ENCODE results near the gene PPP1R9A. TPM values are rescaled to one million over a fixed set of nuclear protein-coding genes. Genes with fewer than 3 reads are reported as not detected.

Gene PPP1R9A
- total and polyA plus RNA-seq, 2 donors from 2014 or later: 2.6 to 25.7 TPM

- no peak for FAIRE-seq
- Histone ChIP-seq H3K36me3 (ENCODE audit: control insufficient read depth in 2 of 3, insufficient read depth in 3 of 3, low read length in 3 of 3) (no peaks in the 10 kb centered on the region), H3K9ac (ENCODE audit: low read length in 3 of 3) (no peak overlapping the region), H3K9me3 (ENCODE audit: control insufficient read depth in 2 of 3, insufficient read depth in 1 of 3, low read length in 3 of 3) (no peaks in the 10 kb centered on the region), H3K4me3 (ENCODE audit: low read length in 3 of 3) (no peak overlapping the region), H3K4me1 (ENCODE audit: control insufficient read depth in 2 of 3, insufficient read depth in 2 of 3, low read depth in 1 of 3, low read length in 3 of 3) (no peaks in the 10 kb centered on the region), H3K27me3 (ENCODE audit: control insufficient read depth, insufficient read depth, low read length) (no peaks in the 10 kb centered on the region), H3K27ac (ENCODE audit: low read depth in 2 of 2, low read length in 2 of 2) (no peak overlapping the region)
- no peak for DNase-seq
- TF ChIP-seq, protein P1, sequence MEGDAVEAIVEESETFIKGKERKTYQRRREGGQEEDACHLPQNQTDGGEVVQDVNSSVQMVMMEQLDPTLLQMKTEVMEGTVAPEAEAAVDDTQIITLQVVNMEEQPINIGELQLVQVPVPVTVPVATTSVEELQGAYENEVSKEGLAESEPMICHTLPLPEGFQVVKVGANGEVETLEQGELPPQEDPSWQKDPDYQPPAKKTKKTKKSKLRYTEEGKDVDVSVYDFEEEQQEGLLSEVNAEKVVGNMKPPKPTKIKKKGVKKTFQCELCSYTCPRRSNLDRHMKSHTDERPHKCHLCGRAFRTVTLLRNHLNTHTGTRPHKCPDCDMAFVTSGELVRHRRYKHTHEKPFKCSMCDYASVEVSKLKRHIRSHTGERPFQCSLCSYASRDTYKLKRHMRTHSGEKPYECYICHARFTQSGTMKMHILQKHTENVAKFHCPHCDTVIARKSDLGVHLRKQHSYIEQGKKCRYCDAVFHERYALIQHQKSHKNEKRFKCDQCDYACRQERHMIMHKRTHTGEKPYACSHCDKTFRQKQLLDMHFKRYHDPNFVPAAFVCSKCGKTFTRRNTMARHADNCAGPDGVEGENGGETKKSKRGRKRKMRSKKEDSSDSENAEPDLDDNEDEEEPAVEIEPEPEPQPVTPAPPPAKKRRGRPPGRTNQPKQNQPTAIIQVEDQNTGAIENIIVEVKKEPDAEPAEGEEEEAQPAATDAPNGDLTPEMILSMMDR (IDR thresholded peaks at IDR 0.05; ENCODE audit: borderline replicate concordance, extremely low read depth, insufficient read depth): no peak
- intact Hi-C loops (cut with DNase I): no loop called here
Measured at GRCh38 chr7:95317966-95318365, 410.6 kb downstream of the PPP1R9A start.

- no peaks in the 10 kb centered on the region for H3K4me1 ChIP-seq (ENCODE audit: control insufficient read depth in 2 of 3, insufficient read depth in 2 of 3, low read depth in 1 of 3, low read length in 3 of 3)
- FAIRE-seq (no peak), DNase-seq (no peak)
- H3K36me3 ChIP-seq (ENCODE audit: control insufficient read depth in 2 of 3, insufficient read depth in 3 of 3, low read length in 3 of 3): no peaks in the 10 kb centered on the region
- H3K9ac ChIP-seq (ENCODE audit: low read length in 3 of 3): no peak overlapping the region
- intact Hi-C loops (cut with DNase I): no loop called here
- TF ChIP-seq, protein P1 (IDR thresholded peaks at IDR 0.05; ENCODE audit: borderline replicate concordance, extremely low read depth, insufficient read depth): no peak
- no peak overlapping the region for H3K27ac ChIP-seq (ENCODE audit: low read depth in 2 of 2, low read length in 2 of 2)
- no peaks in the 10 kb centered on the region for H3K27me3 ChIP-seq (ENCODE audit: control insufficient read depth, insufficient read depth, low read length)
- H3K9me3 ChIP-seq (ENCODE audit: control insufficient read depth in 2 of 3, insufficient read depth in 1 of 3, low read length in 3 of 3): no peaks in the 10 kb centered on the region
- H3K4me3 ChIP-seq (ENCODE audit: low read length in 3 of 3): no peak overlapping the region
Measured at GRCh38 chr7:95318501-95319100, 411.2 kb downstream of the PPP1R9A start.

DNA sequence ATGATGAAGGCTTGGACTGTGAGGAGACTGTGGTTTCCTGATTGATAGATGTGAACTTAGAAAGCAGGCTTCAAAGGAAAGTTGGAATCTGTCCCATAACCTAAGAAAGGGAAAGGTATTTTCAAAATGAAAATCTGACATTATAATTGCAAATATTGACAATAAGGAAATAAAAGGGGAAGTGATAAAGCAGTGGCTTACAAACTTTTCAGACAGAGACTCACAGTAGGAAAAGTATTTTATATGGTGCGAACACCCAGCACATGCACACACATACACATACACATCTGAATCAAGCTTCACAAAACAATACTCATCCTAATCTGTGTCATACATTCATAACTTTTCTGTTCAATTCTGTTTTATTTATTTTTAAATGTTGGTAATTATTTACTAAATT, 412.2 kb downstream of the PPP1R9A start:
- Histone ChIP-seq H3K9me3 (ENCODE audit: control insufficient read depth in 2 of 3, insufficient read depth in 1 of 3, low read length in 3 of 3) (no peaks in the 10 kb centered on the region), H3K27me3 (ENCODE audit: control insufficient read depth, insufficient read depth, low read length) (no peaks in the 10 kb centered on the region), H3K36me3 (ENCODE audit: control insufficient read depth in 2 of 3, insufficient read depth in 3 of 3, low read length in 3 of 3) (no peaks in the 10 kb centered on the region), H3K27ac (ENCODE audit: low read depth in 2 of 2, low read length in 2 of 2) (no peak overlapping the region), H3K4me3 (ENCODE audit: low read length in 3 of 3) (no peak overlapping the region), H3K9ac (ENCODE audit: low read length in 3 of 3) (no peak overlapping the region), H3K4me1 (ENCODE audit: control insufficient read depth in 2 of 3, insufficient read depth in 2 of 3, low read depth in 1 of 3, low read length in 3 of 3) (no peaks in the 10 kb centered on the region)
- TF ChIP-seq, protein P1 (IDR thresholded peaks at IDR 0.05; ENCODE audit: borderline replicate concordance, extremely low read depth, insufficient read depth): no peak
- DNase-seq (no peak), FAIRE-seq (no peak)
- intact Hi-C loops (cut with DNase I): no loop called here

DNA sequence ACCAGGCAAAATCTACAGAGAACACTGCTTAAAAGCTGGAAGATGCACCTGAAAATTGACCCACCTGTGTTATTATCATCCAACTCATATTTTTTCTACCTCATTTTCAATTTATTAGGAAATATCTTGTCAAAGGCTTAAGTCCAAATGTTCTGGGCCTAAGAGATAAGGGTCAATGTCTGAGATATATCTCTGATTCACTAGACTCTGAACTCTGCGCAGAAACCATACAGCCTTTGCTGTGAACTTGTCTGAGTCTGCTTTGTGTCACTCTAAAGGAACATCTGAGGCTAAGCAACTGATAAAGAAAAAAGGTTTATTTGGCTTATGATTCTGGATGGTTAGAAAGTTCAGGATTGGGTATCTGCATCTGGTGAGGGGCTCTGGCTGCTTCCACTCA, 413.3 kb downstream of the PPP1R9A start:
- FAIRE-seq (no peak), DNase-seq (no peak)
- TF ChIP-seq, protein P1 (IDR thresholded peaks at IDR 0.05; ENCODE audit: borderline replicate concordance, extremely low read depth, insufficient read depth): no peak
- intact Hi-C loops (cut with DNase I): no loop called here
- Histone ChIP-seq H3K9me3 (ENCODE audit: control insufficient read depth in 2 of 3, insufficient read depth in 1 of 3, low read length in 3 of 3) (no peaks in the 10 kb centered on the region), H3K4me3 (ENCODE audit: low read length in 3 of 3) (no peak overlapping the region), H3K4me1 (ENCODE audit: control insufficient read depth in 2 of 3, insufficient read depth in 2 of 3, low read depth in 1 of 3, low read length in 3 of 3) (no peaks in the 10 kb centered on the region), H3K27ac (ENCODE audit: low read depth in 2 of 2, low read length in 2 of 2) (no peak overlapping the region), H3K27me3 (ENCODE audit: control insufficient read depth, insufficient read depth, low read length) (no peaks in the 10 kb centered on the region), H3K9ac (ENCODE audit: low read length in 3 of 3) (no peak overlapping the region), H3K36me3 (ENCODE audit: control insufficient read depth in 2 of 3, insufficient read depth in 3 of 3, low read length in 3 of 3) (no peaks in the 10 kb centered on the region)
